Measurements from ENCODE around the gene LKAAEAR1. TPM values are rescaled to one million over a fixed set of nuclear protein-coding genes. Genes with fewer than 3 reads are reported as not detected.

LKAAEAR1 gene
- total RNA-seq, 1 donor from 2014 or later = not detected

GRCh38 chr20:64116016-64116415 lies 31.8 kb upstream of the LKAAEAR1 start:
- no peak for DNase-seq (ENCODE audit: low spot score, unreplicated experiment)
- Mint-ChIP-seq H3K4me1 (ENCODE audit: low read depth) (no peaks in the 10 kb centered on the region), H3K4me3 (ENCODE audit: low read depth) (no peak overlapping the region), H3K27ac (no peak overlapping the region), H3K9me3 (ENCODE audit: low read depth) (no peaks in the 10 kb centered on the region), H3K27me3 (peaks cover 6% of the 10 kb centered on the region), H3K36me3 (ENCODE audit: insufficient read depth) (no peaks in the 10 kb centered on the region)
- no peak for TF ChIP-seq CTCF (IDR thresholded peaks at IDR 0.05; ENCODE audit: unreplicated experiment)

GRCh38 chr20:64115171-64115911 lies 31.1 kb upstream of the LKAAEAR1 start:
- TF ChIP-seq CTCF (IDR thresholded peaks at IDR 0.05; ENCODE audit: unreplicated experiment) = no peak
- no peaks in the 10 kb centered on the region for H3K9me3 Mint-ChIP-seq (ENCODE audit: low read depth)
- no peak overlapping the region for H3K27ac Mint-ChIP-seq
- H3K4me1 Mint-ChIP-seq (ENCODE audit: low read depth) = no peaks in the 10 kb centered on the region
- no peaks in the 10 kb centered on the region for H3K36me3 Mint-ChIP-seq (ENCODE audit: insufficient read depth)
- peaks cover 6% of the 10 kb centered on the region for H3K27me3 Mint-ChIP-seq
- no peak overlapping the region for H3K4me3 Mint-ChIP-seq (ENCODE audit: low read depth)
- DNase-seq (ENCODE audit: low spot score, unreplicated experiment) = no peak

- H3K4me1 Mint-ChIP-seq (ENCODE audit: low read depth) = no peaks in the 10 kb centered on the region
- H3K9me3 Mint-ChIP-seq (ENCODE audit: low read depth) = no peaks in the 10 kb centered on the region
- H3K4me3 Mint-ChIP-seq (ENCODE audit: low read depth) = no peak overlapping the region
- no peak for DNase-seq (ENCODE audit: low spot score, unreplicated experiment)
- H3K27ac Mint-ChIP-seq = no peak overlapping the region
- H3K36me3 Mint-ChIP-seq (ENCODE audit: insufficient read depth) = no peaks in the 10 kb centered on the region
- H3K27me3 Mint-ChIP-seq = peaks cover 6% of the 10 kb centered on the region
- no peak for TF ChIP-seq CTCF (IDR thresholded peaks at IDR 0.05; ENCODE audit: unreplicated experiment)
Measured at GRCh38 chr20:64114356-64114971, 30.3 kb upstream of the LKAAEAR1 start.

- Mint-ChIP-seq H3K27me3 (peaks cover 6% of the 10 kb centered on the region), H3K9me3 (ENCODE audit: low read depth) (no peaks in the 10 kb centered on the region), H3K4me1 (ENCODE audit: low read depth) (no peaks in the 10 kb centered on the region), H3K4me3 (ENCODE audit: low read depth) (no peak overlapping the region), H3K27ac (no peak overlapping the region), H3K36me3 (ENCODE audit: insufficient read depth) (no peaks in the 10 kb centered on the region)
- TF ChIP-seq CTCF (IDR thresholded peaks at IDR 0.05; ENCODE audit: unreplicated experiment) = no peak
- no peak for DNase-seq (ENCODE audit: low spot score, unreplicated experiment)
Measured at GRCh38 chr20:64113796-64114355, 29.7 kb upstream of the LKAAEAR1 start.

- Mint-ChIP-seq H3K27ac (no peak overlapping the region), H3K36me3 (ENCODE audit: insufficient read depth) (no peaks in the 10 kb centered on the region), H3K4me3 (ENCODE audit: low read depth) (no peak overlapping the region), H3K4me1 (ENCODE audit: low read depth) (no peaks in the 10 kb centered on the region), H3K9me3 (ENCODE audit: low read depth) (no peaks in the 10 kb centered on the region), H3K27me3 (peaks cover 6% of the 10 kb centered on the region)
- DNase-seq (ENCODE audit: low spot score, unreplicated experiment) = no peak
- no peak for TF ChIP-seq CTCF (IDR thresholded peaks at IDR 0.05; ENCODE audit: unreplicated experiment)
Measured at GRCh38 chr20:64113444-64113775, 29.2 kb upstream of the LKAAEAR1 start.
